ENCODE data around the gene GBP2. TPM values are rescaled to one million over a fixed set of nuclear protein-coding genes. Genes with fewer than 3 reads are reported as not detected.

GBP2 gene
- total and polyA plus RNA-seq, 2 of the 4 experiments (the other 2 are of a cell fraction), result 8.2 to 17.7 TPM

DNA sequence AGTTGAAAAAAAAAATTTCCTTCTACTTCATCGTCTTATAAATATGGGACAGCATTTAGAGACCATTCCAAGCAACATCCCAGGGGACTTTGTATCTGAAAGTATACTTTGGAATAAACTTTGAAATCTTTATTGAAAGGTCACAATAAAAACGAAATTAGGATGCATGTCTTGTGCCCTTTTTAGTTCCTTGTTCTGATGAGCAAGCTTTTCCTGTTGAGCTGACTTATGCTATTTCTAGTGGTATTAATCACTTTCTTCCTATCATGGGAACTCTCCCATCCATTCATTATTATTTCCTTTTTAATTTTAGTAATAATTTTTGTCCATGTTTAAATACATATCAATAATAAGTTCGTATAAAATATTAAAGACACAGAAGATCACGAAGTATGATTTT is 4.0 kb upstream of the GBP2 start:
- dilution Hi-C loops (cut with HindIII; ENCODE audit: low sequenced_read_pairs, unreplicated experiment), result no loop called here
- H2BK5ac ChIP-seq (ENCODE audit: low read depth, low read length, poor library complexity, severe bottlenecking), result no peak overlapping the region
- H4K91ac ChIP-seq (ENCODE audit: insufficient read depth, low read depth, low read length), result no peak overlapping the region
- no peak overlapping the region for H2AFZ ChIP-seq (replicated peaks; ENCODE audit: low read length, poor library complexity)
- intact Hi-C loops (cut with micrococcal nuclease), result no loop called here
- no peaks in the 10 kb centered on the region for H3K79me1 ChIP-seq (ENCODE audit: low read depth in 1 of 2, low read length in 2 of 2)
- no peak overlapping the region for H3K9ac ChIP-seq (ENCODE audit: low read depth, low read length)
- no peak overlapping the region for H3K27ac ChIP-seq (ENCODE audit: insufficient read depth, low read length)
- no peak overlapping the region for H3K4me2 ChIP-seq (ENCODE audit: low read depth, low read length)
- BruUV-seq (replicated peaks), result no TSS peak
- H3K36me3 ChIP-seq (ENCODE audit: control insufficient read depth, insufficient read depth, low read length), result no peaks in the 10 kb centered on the region
- no peak for DNase-seq
- no peak overlapping the region for H3K4me3 ChIP-seq (ENCODE audit: insufficient read depth, low read depth, low read length)
- H2BK15ac ChIP-seq (ENCODE audit: low read depth, low read length), result no peak overlapping the region
- H3K4ac ChIP-seq (ENCODE audit: low read depth, low read length), result no peak overlapping the region
- H2AK5ac ChIP-seq (ENCODE audit: low read depth, low read length), result no peak overlapping the region
- H4K5ac ChIP-seq (ENCODE audit: low read depth, low read length), result no peak overlapping the region
- in situ Hi-C loops (cut with MboI; ENCODE audit: low sequenced_read_pairs), result no loop called here
- no peak overlapping the region for H2BK20ac ChIP-seq (ENCODE audit: low read depth, low read length)
- H4K20me1 ChIP-seq (ENCODE audit: insufficient read depth, low read length), result no peaks in the 10 kb centered on the region
- peaks cover 4% of the 10 kb centered on the region for H3K4me1 ChIP-seq (ENCODE audit: control insufficient read depth, insufficient read depth, low read length)
- H3K9me3 ChIP-seq (ENCODE audit: control insufficient read depth, insufficient read depth, low read length), result no peaks in the 10 kb centered on the region
- no peak overlapping the region for H4K8ac ChIP-seq (ENCODE audit: low read depth in 2 of 2, low read length in 2 of 2)
- no peak overlapping the region for H2AK9ac ChIP-seq (replicated peaks; ENCODE audit: low read depth, low read length, poor library complexity)
- POLR2A ChIA-PET (ENCODE audit: unreplicated experiment), result no interaction called here
- H2BK120ac ChIP-seq (ENCODE audit: low read depth, low read length), result no peak overlapping the region
- H3K56ac ChIP-seq (ENCODE audit: extremely low read depth, insufficient read depth, low read length), result no peak overlapping the region
- TF ChIP-seq RAD21 (IDR thresholded peaks at IDR 0.05; ENCODE audit: low read length), result no peak
- no peak for TF ChIP-seq CHD1 (IDR thresholded peaks at IDR 0.05; ENCODE audit: low read depth, low read length)
- no peak for TF ChIP-seq USF2 (IDR thresholded peaks at IDR 0.05; ENCODE audit: low read depth, low read length)
- no peak for TF ChIP-seq BHLHE40 (IDR thresholded peaks at IDR 0.05; ENCODE audit: low read depth, low read length)
- TF ChIP-seq FOS (IDR thresholded peaks at IDR 0.05; ENCODE audit: low read depth, low read length), result no peak
- no peak for TF ChIP-seq RCOR1 (IDR thresholded peaks at IDR 0.05; ENCODE audit: insufficient replicate concordance, low read length)
- TF ChIP-seq RFX5 (IDR thresholded peaks at IDR 0.05; ENCODE audit: low read depth, low read length), result no peak
- no peak for TF ChIP-seq POLR2A (IDR thresholded peaks at IDR 0.05; ENCODE audit: low read depth, low read length)
- no peak for TF ChIP-seq MAFK (IDR thresholded peaks at IDR 0.05; ENCODE audit: low read depth, low read length)
- no peak for TF ChIP-seq NFE2L2 (IDR thresholded peaks at IDR 0.05; ENCODE audit: low read depth, low read length)
- TF ChIP-seq ELK1 (IDR thresholded peaks at IDR 0.05; ENCODE audit: borderline replicate concordance, low read depth, low read length), result no peak
- H3K27me3 ChIP-seq (ENCODE audit: control insufficient read depth, insufficient read depth, low read length), result peaks cover 1% of the 10 kb centered on the region; the same call in 1 of the 2 replicates
- CTCF ChIA-PET, result no interaction called here
- no peaks in the 10 kb centered on the region for H3K9me1 ChIP-seq (ENCODE audit: insufficient read depth, low read length)
- no CpG with 5 or more reads among the region's 4 CpGs for WGBS, 2 experiments (ENCODE audit: extremely low coverage in 2 of 2, insufficient read length in 1 of 2)
- H3K23ac ChIP-seq (ENCODE audit: low read depth, low read length), result no peak overlapping the region
- no peak overlapping the region for H3K18ac ChIP-seq (ENCODE audit: low read depth, low read length)
- no peak for ATAC-seq (ENCODE audit: low read depth)
- H3K14ac ChIP-seq (replicated peaks; ENCODE audit: low read depth, low read length), result no peak overlapping the region

Data from IMR-90 (cell line).